ENCODE results near the gene VAMP8. TPM values are rescaled to one million over a fixed set of nuclear protein-coding genes. Genes with fewer than 3 reads are reported as not detected.
"Not testable (repeated sequence)": the region's sequence is repeated elsewhere in the genome, so short reads cannot be mapped to it uniquely, and the experiment has no call there.

Gene VAMP8
- total RNA-seq, 1 donor from 2014 or later = 25.5 TPM

GRCh38 chr2:85617723-85618122, 40.3 kb downstream of the VAMP8 start:
- DNase-seq (ENCODE audit: low spot score) = not testable (repeated sequence)

- DNase-seq (ENCODE audit: low spot score) = no peak
Measured at GRCh38 chr2:85619617-85620016, 42.2 kb downstream of the VAMP8 start.

GRCh38 chr2:85621338-85621737, 44.0 kb downstream of the VAMP8 start:
- no peak for DNase-seq (ENCODE audit: low spot score)

- no peak for DNase-seq (ENCODE audit: low spot score)
Measured at GRCh38 chr2:85623991-85624390, 46.6 kb downstream of the VAMP8 start.

- DNase-seq (ENCODE audit: low spot score) = no peak
Measured at GRCh38 chr2:85628658-85629057, 51.3 kb downstream of the VAMP8 start.

GRCh38 chr2:85631316-85631715, 53.9 kb downstream of the VAMP8 start:
- no peak for DNase-seq (ENCODE audit: low spot score)

Other genes starting within 250 kb of the VAMP8 start
- gene TGOLN2, start 249.6 kb upstream of the VAMP8 start, total RNA-seq (ENCODE audit: insufficient read depth, low replicate concordance) = 62.1 TPM
- gene RETSAT, start 223.1 kb upstream of the VAMP8 start, total RNA-seq (ENCODE audit: insufficient read depth, low replicate concordance) = 55.1 TPM
- 27.0 TPM for gene ELMOD3, start 222.8 kb upstream of the VAMP8 start, total RNA-seq (ENCODE audit: insufficient read depth, low replicate concordance)
- 58.5 TPM for gene CAPG, start 167.2 kb upstream of the VAMP8 start, total RNA-seq (ENCODE audit: insufficient read depth, low replicate concordance)
- gene SH2D6, start 158.9 kb upstream of the VAMP8 start, total RNA-seq (ENCODE audit: insufficient read depth, low replicate concordance) = 4.6 TPM
- gene MAT2A, start 38.4 kb upstream of the VAMP8 start, total RNA-seq (ENCODE audit: insufficient read depth, low replicate concordance) = 67.7 TPM
- gene GGCX, start 16.1 kb upstream of the VAMP8 start, total RNA-seq (ENCODE audit: insufficient read depth, low replicate concordance) = 51.5 TPM
- gene VAMP5, start 6.8 kb downstream of the VAMP8 start, total RNA-seq (ENCODE audit: insufficient read depth, low replicate concordance) = 20.0 TPM
- gene RNF181, start 18.2 kb downstream of the VAMP8 start, total RNA-seq (ENCODE audit: insufficient read depth, low replicate concordance) = 76.3 TPM
- 3.4 TPM for gene TMEM150A, start 25.1 kb downstream of the VAMP8 start, total RNA-seq (ENCODE audit: insufficient read depth, low replicate concordance)
- gene C2orf68, start 34.5 kb downstream of the VAMP8 start, total RNA-seq (ENCODE audit: insufficient read depth, low replicate concordance) = 23.6 TPM
- gene USP39, start 38.6 kb downstream of the VAMP8 start, total RNA-seq (ENCODE audit: insufficient read depth, low replicate concordance) = 58.0 TPM
- gene SFTPB, start 90.6 kb downstream of the VAMP8 start, total RNA-seq (ENCODE audit: insufficient read depth, low replicate concordance) = 1.7 TPM
- gene GNLY, start 116.8 kb downstream of the VAMP8 start, total RNA-seq (ENCODE audit: insufficient read depth, low replicate concordance) = 2.2 TPM
- gene ATOH8, start 176.4 kb downstream of the VAMP8 start, total RNA-seq (ENCODE audit: insufficient read depth, low replicate concordance) = 14.2 TPM

Measured in umbilical cord (tissue), 2 donors.